Smooth muscle cell (in vitro differentiated cells): ENCODE results near the gene NPB. TPM values are rescaled to one million over a fixed set of nuclear protein-coding genes. Genes with fewer than 3 reads are reported as not detected.

Experiments
- DNase-seq: peaks from one replicate; lab custom pipeline; 2025; ENCODE audit not compliant: unreplicated experiment; lab: John Stamatoyannopoulos, UW
- H2AFZ ChIP-seq: fragments of 200-600 bp; sonication (generic); 2 replicates; pipeline ENCODE4 v1.6.0; 2016; ENCODE audit warnings: antibody characterized with exemption, low read depth, mild to moderate bottlenecking
- H3F3A ChIP-seq: fragments of 200-600 bp; sonication (generic); 2 replicates; pipeline ENCODE4 v1.6.0; 2017; ENCODE audit warnings: antibody characterized with exemption, low read depth
- H3K27ac ChIP-seq: fragments of 200-600 bp; sonication (generic); 2 replicates; pipeline ENCODE4 v1.5.1; 2016; ENCODE audit warnings: low read depth, mild to moderate bottlenecking
- H3K27me3 ChIP-seq: fragments of 200-600 bp; sonication (generic); 2 replicates; pipeline ENCODE4 v1.6.1; 2016; ENCODE audit warnings: low read depth, mild to moderate bottlenecking
- H3K36me3 ChIP-seq: fragments of 200-600 bp; sonication (generic); 2 replicates; pipeline ENCODE4 v1.5.1; 2016; ENCODE audit warnings: low read depth
- H3K4me1 ChIP-seq: fragments of 200-600 bp; sonication (generic); 2 replicates; pipeline ENCODE4 v1.5.1; 2016; ENCODE audit warnings: low read depth
- H3K4me2 ChIP-seq: fragments of 200-600 bp; sonication (generic); 2 replicates; pipeline ENCODE4 v1.6.0; 2016; ENCODE audit warnings: mild to moderate bottlenecking
- H3K4me3 ChIP-seq: fragments of 200-600 bp; sonication (generic); 2 replicates; pipeline ENCODE4 v1.5.1; 2016; ENCODE audit warnings: mild to moderate bottlenecking
- H3K79me2 ChIP-seq: fragments of 200-600 bp; sonication (generic); 2 replicates; pipeline ENCODE4 v1.6.0; 2016; ENCODE audit warnings: low read depth, mild to moderate bottlenecking
- H3K9ac ChIP-seq: fragments of 200-600 bp; sonication (generic); 2 replicates; pipeline ENCODE4 v1.6.0; 2016; ENCODE audit warnings: low read depth
- H3K9me3 ChIP-seq: fragments of 200-600 bp; sonication (generic); replicated peaks from 2 replicates; pipeline ENCODE4 v1.5.1; 2016; ENCODE audit warnings: low read depth
- H4K20me1 ChIP-seq: fragments of 200-600 bp; sonication (generic); 2 replicates; pipeline ENCODE4 v1.6.0; 2016; ENCODE audit warnings: low read depth
- CTCF ChIP-seq: fragments of 200-600 bp; sonication (generic); IDR thresholded peaks from 2 replicates; pipeline ENCODE4 v1.5.1; 2017; ENCODE audit warnings: borderline replicate concordance, mild to moderate bottlenecking, antibody characterized with exemption; ENCODE audit not compliant: insufficient read depth, poor library complexity, severe bottlenecking
- WGBS: methylation state at CpG from one replicate; pipeline ENCODE4 v1.1.7; 2016; ENCODE audit warnings: low lambda C conversion rate; 5-methylcytosine and 5-hydroxymethylcytosine counted together
- polyA plus RNA-seq: library from polyadenylated mRNA; unstranded; fragments of >200 nt; fragmentation: Nextera tagmentation; extraction: Ambion mirVana; gene quantifications from 2 replicates; pipeline ENCODE4 v1.2.1, GENCODE V29; 2016
- total RNA-seq: library from RNA; depleted of rRNA; stranded (reverse); fragments of >200 nt; gene quantifications from 2 replicates; pipeline ENCODE4 v1.2.3, GENCODE V29; 2014

Gene NPB
- total and polyA plus RNA-seq, 2 experiments from 2014 or later, result 7.9 to 14.4 TPM

- WGBS, result 94% methylated on average over 20 of the region's 21 CpGs
- H3K4me2 ChIP-seq, result no peak overlapping the region
Observed at GRCh38 chr17:81939881-81940385, 37.9 kb downstream of the NPB start.

GRCh38 chr17:81940538-81941483, 38.8 kb downstream of the NPB start:
- WGBS, result 93% methylated on average over 56 of the region's 56 CpGs
- Histone ChIP-seq H3K36me3 (no peaks in the 10 kb centered on the region), H3K4me3 (no peak overlapping the region), H3K79me2 (peaks cover 12% of the 10 kb centered on the region), H3K4me2 (no peak overlapping the region), H4K20me1 (no peaks in the 10 kb centered on the region), H2AFZ (no peak overlapping the region), H3K4me1 (peaks cover 3% of the 10 kb centered on the region), H3K9me3 (no peaks in the 10 kb centered on the region), H3F3A (no peaks in the 10 kb centered on the region), H3K27ac (no peak overlapping the region), H3K9ac (no peak overlapping the region), H3K27me3 (no peaks in the 10 kb centered on the region)
- no peak for DNase-seq
- TF ChIP-seq CTCF, result no peak

More at GRCh38 chr17:81939881-81940385, 37.9 kb downstream of the NPB start:
- no peaks in the 10 kb centered on the region for H3K27me3 ChIP-seq
- peaks cover 20% of the 10 kb centered on the region for H3K79me2 ChIP-seq
- H3K27ac ChIP-seq, result no peak overlapping the region
- no peaks in the 10 kb centered on the region for H3F3A ChIP-seq
- no peaks in the 10 kb centered on the region for H3K36me3 ChIP-seq
- no peak overlapping the region for H3K9ac ChIP-seq
- no peak overlapping the region for H3K4me3 ChIP-seq
- H3K9me3 ChIP-seq, result no peaks in the 10 kb centered on the region
- H4K20me1 ChIP-seq, result peaks cover 7% of the 10 kb centered on the region
- H2AFZ ChIP-seq, result no peak overlapping the region
- peaks cover 5% of the 10 kb centered on the region for H3K4me1 ChIP-seq
- DNase-seq, result no peak
- no peak for TF ChIP-seq CTCF

GRCh38 chr17:81941484-81942166, 39.6 kb downstream of the NPB start:
- Histone ChIP-seq H3K9me3 (no peaks in the 10 kb centered on the region), H3K36me3 (no peaks in the 10 kb centered on the region), H3F3A (no peaks in the 10 kb centered on the region), H3K27ac (no peak overlapping the region), H3K27me3 (no peaks in the 10 kb centered on the region), H3K9ac (no peak overlapping the region), H4K20me1 (no peaks in the 10 kb centered on the region), H2AFZ (no peak overlapping the region), H3K4me2 (no peak overlapping the region), H3K79me2 (peaks cover 4% of the 10 kb centered on the region), H3K4me3 (no peak overlapping the region), H3K4me1 (no peaks in the 10 kb centered on the region)
- 69% methylated on average over 26 of the region's 30 CpGs for WGBS
- no peak for TF ChIP-seq CTCF
- DNase-seq, result no peak
